ENCODE data around the gene DSCAML1.
"Not testable (repeated sequence)": the region's sequence is repeated elsewhere in the genome, so short reads cannot be mapped to it uniquely, and the experiment has no call there.

DSCAML1 gene

GRCh38 chr11:117462864-117463247, 334.2 kb downstream of the DSCAML1 start:
- Histone ChIP-seq H3K4me1 (ENCODE audit: control insufficient read depth, insufficient read depth, low read length) (peaks cover 8% of the 10 kb centered on the region; the same call in 1 of the 2 replicates), H3K27me3 (ENCODE audit: control insufficient read depth, insufficient read depth, low read length) (no peaks in the 10 kb centered on the region; the same call in 1 of the 2 replicates), H3K36me3 (ENCODE audit: control insufficient read depth, insufficient read depth, low read length) (no peaks in the 10 kb centered on the region), H3K9me3 (ENCODE audit: control insufficient read depth, insufficient read depth, low read depth, low read length) (no peaks in the 10 kb centered on the region), H3K27ac (ENCODE audit: low read depth, low read length) (no peak overlapping the region), H3K9ac (ENCODE audit: low read length) (no peak overlapping the region), H3K4me3 (ENCODE audit: low read depth, low read length) (no peak overlapping the region)

- H3K27me3 ChIP-seq (ENCODE audit: control insufficient read depth, insufficient read depth, low read length) = no peaks in the 10 kb centered on the region; the same call in 1 of the 2 replicates
- H3K36me3 ChIP-seq (ENCODE audit: control insufficient read depth, insufficient read depth, low read length) = no peaks in the 10 kb centered on the region
- no peak overlapping the region for H3K9ac ChIP-seq (ENCODE audit: low read length)
- H3K9me3 ChIP-seq (ENCODE audit: control insufficient read depth, insufficient read depth, low read depth, low read length) = no peaks in the 10 kb centered on the region
- no peak overlapping the region for H3K27ac ChIP-seq (ENCODE audit: low read depth, low read length)
- peaks cover 8% of the 10 kb centered on the region; the same call in 1 of the 2 replicates for H3K4me1 ChIP-seq (ENCODE audit: control insufficient read depth, insufficient read depth, low read length)
- H3K4me3 ChIP-seq (ENCODE audit: low read depth, low read length) = no peak overlapping the region
Observed at GRCh38 chr11:117462183-117462863, 334.7 kb downstream of the DSCAML1 start.

- Histone ChIP-seq H3K36me3 (ENCODE audit: control insufficient read depth, insufficient read depth, low read length) (no peaks in the 10 kb centered on the region), H3K9ac (ENCODE audit: low read length) (no peak overlapping the region), H3K4me1 (ENCODE audit: control insufficient read depth, insufficient read depth, low read length) (peaks cover 8% of the 10 kb centered on the region; the same call in 1 of the 2 replicates), H3K4me3 (ENCODE audit: low read depth, low read length) (no peak overlapping the region), H3K27ac (ENCODE audit: low read depth, low read length) (no peak overlapping the region), H3K9me3 (ENCODE audit: control insufficient read depth, insufficient read depth, low read depth, low read length) (no peaks in the 10 kb centered on the region), H3K27me3 (ENCODE audit: control insufficient read depth, insufficient read depth, low read length) (no peaks in the 10 kb centered on the region; the same call in 1 of the 2 replicates)
Observed at GRCh38 chr11:117461396-117462182, 335.4 kb downstream of the DSCAML1 start.

GRCh38 chr11:117459979-117460300, 337.1 kb downstream of the DSCAML1 start:
- Histone ChIP-seq H3K4me3 (ENCODE audit: low read depth, low read length) (no peak overlapping the region), H3K27me3 (ENCODE audit: control insufficient read depth, insufficient read depth, low read length) (no peaks in the 10 kb centered on the region; the same call in 1 of the 2 replicates), H3K9ac (ENCODE audit: low read length) (no peak overlapping the region), H3K36me3 (ENCODE audit: control insufficient read depth, insufficient read depth, low read length) (no peaks in the 10 kb centered on the region), H3K27ac (ENCODE audit: low read depth, low read length) (no peak overlapping the region), H3K4me1 (ENCODE audit: control insufficient read depth, insufficient read depth, low read length) (peaks cover 8% of the 10 kb centered on the region; the same call in 1 of the 2 replicates), H3K9me3 (ENCODE audit: control insufficient read depth, insufficient read depth, low read depth, low read length) (no peaks in the 10 kb centered on the region)

GRCh38 chr11:117459123-117459978, 337.7 kb downstream of the DSCAML1 start:
- Histone ChIP-seq H3K27ac (ENCODE audit: low read depth, low read length) (no peak overlapping the region), H3K27me3 (ENCODE audit: control insufficient read depth, insufficient read depth, low read length) (no peaks in the 10 kb centered on the region; the same call in 1 of the 2 replicates), H3K4me1 (ENCODE audit: control insufficient read depth, insufficient read depth, low read length) (peaks cover 8% of the 10 kb centered on the region; the same call in 1 of the 2 replicates), H3K36me3 (ENCODE audit: control insufficient read depth, insufficient read depth, low read length) (no peaks in the 10 kb centered on the region), H3K9ac (ENCODE audit: low read length) (no peak overlapping the region), H3K9me3 (ENCODE audit: control insufficient read depth, insufficient read depth, low read depth, low read length) (peaks cover 2% of the 10 kb centered on the region; the same call in 1 of the 2 replicates), H3K4me3 (ENCODE audit: low read depth, low read length) (no peak overlapping the region)

- no peak overlapping the region for H3K9ac ChIP-seq (ENCODE audit: low read length)
- H3K36me3 ChIP-seq (ENCODE audit: control insufficient read depth, insufficient read depth, low read length) = no peaks in the 10 kb centered on the region
- H3K27me3 ChIP-seq (ENCODE audit: control insufficient read depth, insufficient read depth, low read length) = no peaks in the 10 kb centered on the region; the same call in 1 of the 2 replicates
- peaks cover 7% of the 10 kb centered on the region; the same call in 1 of the 2 replicates for H3K9me3 ChIP-seq (ENCODE audit: control insufficient read depth, insufficient read depth, low read depth, low read length)
- no peak overlapping the region for H3K27ac ChIP-seq (ENCODE audit: low read depth, low read length)
- no peak overlapping the region for H3K4me3 ChIP-seq (ENCODE audit: low read depth, low read length)
- peaks cover 8% of the 10 kb centered on the region; the same call in 1 of the 2 replicates for H3K4me1 ChIP-seq (ENCODE audit: control insufficient read depth, insufficient read depth, low read length)
Observed at GRCh38 chr11:117458275-117459122, 338.5 kb downstream of the DSCAML1 start.

- Histone ChIP-seq H3K36me3 (ENCODE audit: control insufficient read depth, insufficient read depth, low read length) (no peaks in the 10 kb centered on the region), H3K27me3 (ENCODE audit: control insufficient read depth, insufficient read depth, low read length) (no peaks in the 10 kb centered on the region), H3K9ac (ENCODE audit: low read length) (no peak overlapping the region), H3K4me1 (ENCODE audit: control insufficient read depth, insufficient read depth, low read length) (peaks cover 8% of the 10 kb centered on the region; the same call in 1 of the 2 replicates), H3K9me3 (ENCODE audit: control insufficient read depth, insufficient read depth, low read depth, low read length) (peaks cover 7% of the 10 kb centered on the region; the same call in 1 of the 2 replicates), H3K27ac (ENCODE audit: low read depth, low read length) (no peak overlapping the region), H3K4me3 (ENCODE audit: low read depth, low read length) (no peak overlapping the region)
Observed at GRCh38 chr11:117457835-117458234, 339.2 kb downstream of the DSCAML1 start.

GRCh38 chr11:117457031-117457785, 339.8 kb downstream of the DSCAML1 start:
- Histone ChIP-seq H3K9me3 (ENCODE audit: control insufficient read depth, insufficient read depth, low read depth, low read length) (peaks cover 7% of the 10 kb centered on the region; the same call in 1 of the 2 replicates), H3K4me3 (ENCODE audit: low read depth, low read length) (no peak overlapping the region), H3K9ac (ENCODE audit: low read length) (no peak overlapping the region), H3K4me1 (ENCODE audit: control insufficient read depth, insufficient read depth, low read length) (peaks cover 8% of the 10 kb centered on the region; the same call in 1 of the 2 replicates), H3K36me3 (ENCODE audit: control insufficient read depth, insufficient read depth, low read length) (no peaks in the 10 kb centered on the region), H3K27ac (ENCODE audit: low read depth, low read length) (no peak overlapping the region), H3K27me3 (ENCODE audit: control insufficient read depth, insufficient read depth, low read length) (no peaks in the 10 kb centered on the region)

GRCh38 chr11:117456721-117457029, 340.3 kb downstream of the DSCAML1 start:
- not testable (repeated sequence) for H3K9ac ChIP-seq (ENCODE audit: low read length); H3K27ac ChIP-seq (ENCODE audit: low read depth, low read length); H3K9me3 ChIP-seq (ENCODE audit: control insufficient read depth, insufficient read depth, low read depth, low read length); H3K27me3 ChIP-seq (ENCODE audit: control insufficient read depth, insufficient read depth, low read length); H3K36me3 ChIP-seq (ENCODE audit: control insufficient read depth, insufficient read depth, low read length); H3K4me1 ChIP-seq (ENCODE audit: control insufficient read depth, insufficient read depth, low read length); H3K4me3 ChIP-seq (ENCODE audit: low read depth, low read length)

Measured in HUES6 (cell line).